Mesenchymal stem cell (in vitro differentiated cells and primary cell): ENCODE measurements around the gene PIK3R2.
A peak's percentile ranks its signal among the peaks of the same experiment; 100 is the strongest.

Experiments used
- DNase-seq: peaks from one replicate; pipeline ENCODE4 v3.0.0-alpha.2; 2013
- H2AFZ ChIP-seq: one replicate; pipeline ENCODE4 v1.6.1; 2013; ENCODE audit warnings: low read depth, mild to moderate bottlenecking, control low read depth, inconsistent platforms, low read length, moderate library complexity
- H2AK5ac ChIP-seq: 2 replicates; pipeline ENCODE4 v1.6.1; 2013; ENCODE audit warnings: low read length, moderate library complexity, mild to moderate bottlenecking, inconsistent platforms; ENCODE audit not compliant: severe bottlenecking
- H2BK120ac ChIP-seq: one replicate; pipeline ENCODE4 v1.6.1; 2013; ENCODE audit warnings: low read depth, mild to moderate bottlenecking, inconsistent platforms, low read length, moderate library complexity
- H2BK12ac ChIP-seq, 2 experiments: one replicate each; pipeline ENCODE4 v1.6.1; 2013; ENCODE audit warnings: inconsistent platforms in 2 of 2, low read length in 2 of 2, mild to moderate bottlenecking in 2 of 2, moderate library complexity in 2 of 2, control low read depth in 1 of 2
- H2BK15ac ChIP-seq: one replicate; pipeline ENCODE4 v1.6.1; 2013; ENCODE audit warnings: mild to moderate bottlenecking, low read depth, inconsistent platforms; ENCODE audit not compliant: poor library complexity, severe bottlenecking
- H2BK5ac ChIP-seq: 2 replicates; pipeline ENCODE4 v1.6.1; 2013; ENCODE audit warnings: low read depth, mild to moderate bottlenecking, low read length, control low read depth, inconsistent platforms; ENCODE audit not compliant: poor library complexity, severe bottlenecking
- H3K14ac ChIP-seq, 2 experiments: one replicate each; pipeline ENCODE4 v1.6.1; 2013; ENCODE audit warnings: inconsistent platforms in 2 of 2, low read length in 2 of 2, control low read depth in 1 of 2, mild to moderate bottlenecking in 1 of 2, moderate library complexity in 1 of 2
- H3K18ac ChIP-seq, 2 experiments: one replicate each; pipeline ENCODE4 v1.6.1; 2013; ENCODE audit warnings: inconsistent platforms in 2 of 2, low read length in 2 of 2, control low read depth in 1 of 2, low read depth in 1 of 2, mild to moderate bottlenecking in 1 of 2
- H3K23ac ChIP-seq, 2 experiments: one replicate each; pipeline ENCODE4 v1.6.1; 2013; ENCODE audit warnings: inconsistent platforms in 2 of 2, low read length in 2 of 2, mild to moderate bottlenecking in 2 of 2, moderate library complexity in 2 of 2, control low read depth in 1 of 2
- H3K27ac ChIP-seq: 2 replicates; pipeline ENCODE4 v1.5.1; 2013; ENCODE audit warnings: mild to moderate bottlenecking, moderate library complexity, low read length, control low read depth, inconsistent platforms; ENCODE audit not compliant: poor library complexity, severe bottlenecking
- H3K27me3 ChIP-seq, 2 experiments: 2 replicates each; pipeline versions ENCODE4 v1.6.1 to v1.7.0; 2013; ENCODE audit warnings: low read length in 2 of 2, mild to moderate bottlenecking in 2 of 2, moderate library complexity in 2 of 2, control low read depth in 1 of 2, inconsistent platforms in 1 of 2; ENCODE audit not compliant: control insufficient read depth in 1 of 2, insufficient read depth in 1 of 2
- H3K36me3 ChIP-seq, 2 experiments: 2 replicates each; pipeline versions ENCODE4 v1.6.1 to v1.7.0; 2013; ENCODE audit warnings: low read length in 2 of 2, control low read depth in 1 of 2, inconsistent platforms in 1 of 2, low read depth in 1 of 2, mild to moderate bottlenecking in 1 of 2; ENCODE audit not compliant: insufficient read depth in 2 of 2, control insufficient read depth in 1 of 2
- H3K4ac ChIP-seq, 2 experiments: one replicate each; pipeline ENCODE4 v1.6.1; 2013; ENCODE audit warnings: inconsistent platforms in 2 of 2, low read length in 2 of 2, mild to moderate bottlenecking in 2 of 2, moderate library complexity in 2 of 2, control low read depth in 1 of 2, low read depth in 1 of 2
- H3K4me1 ChIP-seq: 2 replicates; pipeline ENCODE4 v1.6.1; 2013; ENCODE audit warnings: low read depth, low read length, control low read depth; ENCODE audit not compliant: control insufficient read depth, insufficient read depth
- H3K4me2 ChIP-seq: 2 replicates; pipeline ENCODE4 v1.6.1; 2013; ENCODE audit warnings: low read length, mild to moderate bottlenecking, inconsistent platforms; ENCODE audit not compliant: poor library complexity, severe bottlenecking
- H3K4me3 ChIP-seq, 2 experiments: 2 replicates each; pipeline versions ENCODE4 v1.5.1 to v1.7.0; 2013; ENCODE audit warnings: low read length in 2 of 2, mild to moderate bottlenecking in 2 of 2, control low read depth in 1 of 2, low read depth in 1 of 2; ENCODE audit not compliant: insufficient read depth in 1 of 2
- H3K79me1 ChIP-seq: replicated peaks from 2 replicates; pipeline ENCODE4 v1.6.1; 2013; ENCODE audit warnings: mild to moderate bottlenecking, control low read depth, low read length, inconsistent platforms; ENCODE audit not compliant: poor library complexity, severe bottlenecking
- H3K9ac ChIP-seq: 2 replicates; pipeline ENCODE4 v1.7.0; 2013; ENCODE audit warnings: mild to moderate bottlenecking, low read length, moderate library complexity
- H3K9me3 ChIP-seq: 2 replicates; pipeline ENCODE4 v1.7.0; 2013; ENCODE audit warnings: mild to moderate bottlenecking, low read length; ENCODE audit not compliant: control insufficient read depth
- H4K8ac ChIP-seq: one replicate; pipeline ENCODE4 v1.6.1; 2013; ENCODE audit warnings: inconsistent platforms, mild to moderate bottlenecking, low read length, moderate library complexity
- H4K91ac ChIP-seq: one replicate; pipeline ENCODE4 v1.6.1; 2013; ENCODE audit warnings: mild to moderate bottlenecking, low read length, inconsistent platforms
- WGBS: methylation state at CpG from one replicate; pipeline ENCODE4 v1.1.7; 2013; ENCODE audit warnings: mixed read lengths; 5-methylcytosine and 5-hydroxymethylcytosine counted together

PIK3R2 gene

GRCh38 chr19:18117692-18118378 is 35.1 kb upstream of the PIK3R2 start:
- Histone ChIP-seq H2BK120ac (peak overlapping the region; percentile 58), H3K4ac (peak overlapping the region in 1 of 2 experiments; percentile 42), H2BK5ac (peak overlapping the region; percentile 47), H4K91ac (peak overlapping the region; percentile 22), H3K9ac (peak overlapping the region; percentile 87), H3K27me3 (no peaks in the 10 kb centered on the region), H3K23ac (peak overlapping the region in 1 of 2 experiments; percentile 90), H3K79me1 (peaks cover 22% of the 10 kb centered on the region), H3K14ac (peak overlapping the region in 1 of 2 experiments; percentile 97), H3K4me2 (peak overlapping the region; percentile 98), H2BK12ac (peak overlapping the region in 1 of 2 experiments; percentile 56), H2AFZ (peak overlapping the region; percentile 77), H3K4me3 (peak overlapping the region; percentile 81 to 87), H2AK5ac (no peak overlapping the region), H2BK15ac (no peak overlapping the region), H3K27ac (no peak overlapping the region), H3K4me1 (peaks cover 12% of the 10 kb centered on the region), H3K9me3 (no peaks in the 10 kb centered on the region), H3K18ac (peak overlapping the region; percentile 55 to 82), H3K36me3 (peaks cover 8 to 39% of the 10 kb centered on the region in 2 experiments), H4K8ac (peak overlapping the region; percentile 78)
- peak; percentile 80 for DNase-seq
- WGBS: under 1% methylated on average over 49 of the region's 86 CpGs

- H3K4ac ChIP-seq: peak overlapping the region in 1 of 2 experiments; percentile 42
Observed at GRCh38 chr19:18118420-18119012, 34.4 kb upstream of the PIK3R2 start.

GRCh38 chr19:18119013-18119716 is 33.8 kb upstream of the PIK3R2 start:
- peaks cover 12% of the 10 kb centered on the region for H3K4me1 ChIP-seq
- H3K18ac ChIP-seq: no peak overlapping the region
- no peak for DNase-seq
- H3K27ac ChIP-seq: no peak overlapping the region
- H3K79me1 ChIP-seq: peaks cover 22% of the 10 kb centered on the region
- H3K9me3 ChIP-seq: no peaks in the 10 kb centered on the region
- WGBS: 84% methylated on average over 13 of the region's 13 CpGs
- no peak overlapping the region for H2AK5ac ChIP-seq
- H3K9ac ChIP-seq: peak overlapping the region; percentile 87
- H3K14ac ChIP-seq: no peak overlapping the region
- H3K4me2 ChIP-seq: no peak overlapping the region
- H2BK12ac ChIP-seq: no peak overlapping the region
- H3K4ac ChIP-seq: no peak overlapping the region
- H3K27me3 ChIP-seq: no peaks in the 10 kb centered on the region
- no peak overlapping the region for H4K91ac ChIP-seq
- no peak overlapping the region for H2AFZ ChIP-seq
- peaks cover 12 to 49% of the 10 kb centered on the region in 2 experiments for H3K36me3 ChIP-seq
- no peak overlapping the region for H2BK15ac ChIP-seq
- peak overlapping the region in 1 of 2 experiments; percentile 87 for H3K4me3 ChIP-seq
- H2BK120ac ChIP-seq: no peak overlapping the region
- H3K23ac ChIP-seq: no peak overlapping the region
- H2BK5ac ChIP-seq: no peak overlapping the region
- no peak overlapping the region for H4K8ac ChIP-seq

More at GRCh38 chr19:18118420-18119012, 34.4 kb upstream of the PIK3R2 start:
- Histone ChIP-seq H2AK5ac (peak overlapping the region; percentile 21), H3K4me1 (peaks cover 12% of the 10 kb centered on the region), H2BK5ac (no peak overlapping the region), H4K8ac (peak overlapping the region; percentile 78), H3K27me3 (no peaks in the 10 kb centered on the region), H2BK12ac (peak overlapping the region in 1 of 2 experiments; percentile 56), H3K4me3 (peak overlapping the region; percentile 81 to 87), H3K23ac (peak overlapping the region in 1 of 2 experiments; percentile 90), H2BK120ac (peak overlapping the region; percentile 58), H3K79me1 (peaks cover 22% of the 10 kb centered on the region), H2AFZ (peak overlapping the region; percentile 77), H2BK15ac (no peak overlapping the region), H3K9me3 (no peaks in the 10 kb centered on the region), H3K9ac (peak overlapping the region; percentile 87), H3K27ac (no peak overlapping the region), H3K18ac (peak overlapping the region; percentile 55 to 82), H3K14ac (peak overlapping the region in 1 of 2 experiments; percentile 97), H4K91ac (peak overlapping the region; percentile 22), H3K4me2 (peak overlapping the region; percentile 98), H3K36me3 (peaks cover 11 to 46% of the 10 kb centered on the region in 2 experiments)
- DNase-seq: no peak
- WGBS: 47% methylated on average over 14 of the region's 14 CpGs

GRCh38 chr19:18119717-18120105 is 33.3 kb upstream of the PIK3R2 start:
- H2BK5ac ChIP-seq: no peak overlapping the region

More at GRCh38 chr19:18119717-18120105, 33.3 kb upstream of the PIK3R2 start:
- no peak overlapping the region for H2BK15ac ChIP-seq
- no peak overlapping the region for H4K91ac ChIP-seq
- H3K27me3 ChIP-seq: no peaks in the 10 kb centered on the region
- no peak overlapping the region for H3K14ac ChIP-seq
- no peak overlapping the region for H3K4me2 ChIP-seq
- no peak overlapping the region for H4K8ac ChIP-seq
- no peak overlapping the region for H2AFZ ChIP-seq
- 90% methylated on average over 14 of the region's 14 CpGs for WGBS
- H3K27ac ChIP-seq: no peak overlapping the region
- H3K4ac ChIP-seq: no peak overlapping the region
- H3K4me1 ChIP-seq: peaks cover 12% of the 10 kb centered on the region
- peaks cover 16 to 50% of the 10 kb centered on the region in 2 experiments for H3K36me3 ChIP-seq
- H2BK120ac ChIP-seq: no peak overlapping the region
- no peak overlapping the region for H3K4me3 ChIP-seq
- no peak overlapping the region for H3K18ac ChIP-seq
- H3K9ac ChIP-seq: no peak overlapping the region
- H2BK12ac ChIP-seq: no peak overlapping the region
- H3K9me3 ChIP-seq: no peaks in the 10 kb centered on the region
- H2AK5ac ChIP-seq: no peak overlapping the region
- no peak overlapping the region for H3K23ac ChIP-seq
- DNase-seq: no peak
- H3K79me1 ChIP-seq: peaks cover 22% of the 10 kb centered on the region
